ENCODE results near the gene KLHL8. TPM values are rescaled to one million over a fixed set of nuclear protein-coding genes. Genes with fewer than 3 reads are reported as not detected.

The KLHL8 gene
- total RNA-seq: 10 to 100 TPM; 16.4 to 23.0 (median 18.9) TPM

DNA sequence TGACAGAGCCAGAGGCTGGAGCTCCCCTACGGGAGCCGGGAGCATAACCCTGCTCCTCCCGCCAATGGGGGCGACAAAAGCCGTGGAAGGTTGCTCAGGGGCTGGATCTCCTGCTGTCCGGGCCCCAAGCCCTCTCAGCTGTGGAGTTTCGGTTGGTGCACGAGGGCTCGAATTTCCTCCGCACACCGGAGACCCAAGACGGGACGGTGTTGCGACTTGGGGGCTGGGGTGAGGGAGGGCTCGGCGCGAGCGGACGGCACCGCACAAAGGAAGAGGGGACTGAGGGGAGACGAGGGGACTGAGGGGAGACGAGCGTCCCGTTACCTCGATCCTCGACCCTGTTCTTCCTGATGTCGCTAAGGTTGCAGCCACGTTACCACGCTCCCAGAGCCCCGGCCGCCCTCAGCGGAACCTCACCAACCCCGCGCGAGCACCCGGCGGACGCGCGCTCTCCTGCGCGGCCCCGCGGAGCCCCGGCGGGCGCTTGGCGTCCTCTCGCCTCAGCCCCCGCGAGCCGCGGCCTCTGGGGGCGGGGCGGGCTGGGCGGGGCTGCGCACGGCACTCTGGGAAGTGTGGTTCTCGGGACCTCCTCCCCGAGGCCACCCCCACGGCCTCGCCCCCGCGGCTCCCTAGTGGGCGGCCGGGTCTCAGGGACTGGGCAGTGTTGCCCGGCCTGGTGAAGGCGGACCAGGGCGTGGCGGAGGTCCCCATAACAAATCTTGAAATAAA, at the start of gene KLHL8:
Gene KLHL8 (minus strand): TSS at position 525 of the 729 bp plus-strand sequence. CDS start 25,079 bp downstream, outside the sequence.
- DNase-seq: peak; percentile 83
- H3K4me3 Mint-ChIP-seq: peak within 1 kb of the TSS; percentile 89
- no peaks in the 10 kb centered on the region for H3K36me3 Mint-ChIP-seq (ENCODE audit: insufficient read depth)
- no peaks in the 10 kb centered on the region for H3K9me3 Mint-ChIP-seq
- H3K4me1 Mint-ChIP-seq (ENCODE audit: low read depth): peaks cover 15% of the 10 kb centered on the region
- H3K27me3 Mint-ChIP-seq (ENCODE audit: low read depth): no peaks in the 10 kb centered on the region
- peak; percentile 90 to 91 for ATAC-seq

DNA sequence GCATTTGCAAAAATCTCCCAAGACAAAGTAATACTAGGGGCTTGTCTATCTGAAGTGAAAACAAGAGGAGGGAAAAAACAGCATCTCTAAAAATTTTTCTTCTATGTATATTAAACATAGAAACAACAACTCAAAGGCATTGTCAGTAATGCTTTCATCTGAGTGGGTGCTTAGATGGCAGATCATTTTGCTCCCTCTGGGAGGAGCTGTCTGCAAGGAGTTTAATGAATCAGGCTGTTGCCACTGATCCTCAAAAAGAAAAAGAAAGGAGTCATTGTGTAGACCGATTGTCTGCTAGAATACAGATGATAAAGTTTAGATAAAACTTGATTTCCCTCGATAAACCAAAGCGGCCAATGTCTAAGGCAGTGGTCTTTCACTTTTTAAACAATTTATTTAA, 49.7 kb upstream of the KLHL8 start:
- H3K36me3 Mint-ChIP-seq (ENCODE audit: insufficient read depth): no peaks in the 10 kb centered on the region
- peaks cover 14% of the 10 kb centered on the region for H3K27me3 Mint-ChIP-seq (ENCODE audit: low read depth)
- DNase-seq (no peak), ATAC-seq (no peak)
- H3K4me3 Mint-ChIP-seq: no peak overlapping the region
- no peaks in the 10 kb centered on the region for H3K9me3 Mint-ChIP-seq
- H3K4me1 Mint-ChIP-seq (ENCODE audit: low read depth): no peaks in the 10 kb centered on the region

DNA sequence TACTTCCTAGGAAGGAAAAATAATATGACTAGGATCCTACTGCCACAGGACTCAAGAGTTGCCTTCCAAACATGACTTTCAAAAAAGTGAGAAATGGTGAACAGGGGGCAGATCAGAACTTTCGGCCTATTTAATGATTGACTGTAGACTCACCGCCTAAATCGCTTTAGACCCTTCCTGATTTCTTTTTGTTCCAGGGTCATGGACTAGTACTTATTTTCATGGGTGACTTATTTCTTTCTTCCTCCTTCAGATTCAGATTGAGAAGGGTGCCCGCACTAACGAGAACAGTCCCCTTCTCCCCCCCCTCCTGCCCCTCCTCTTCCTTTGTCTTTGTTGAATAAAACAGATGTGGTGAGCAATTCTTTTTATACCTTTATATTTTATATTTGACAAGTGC, 48.0 kb upstream of the KLHL8 start:
- Mint-ChIP-seq H3K4me3 (no peak overlapping the region), H3K9me3 (no peaks in the 10 kb centered on the region)
- no peak for DNase-seq

DNA sequence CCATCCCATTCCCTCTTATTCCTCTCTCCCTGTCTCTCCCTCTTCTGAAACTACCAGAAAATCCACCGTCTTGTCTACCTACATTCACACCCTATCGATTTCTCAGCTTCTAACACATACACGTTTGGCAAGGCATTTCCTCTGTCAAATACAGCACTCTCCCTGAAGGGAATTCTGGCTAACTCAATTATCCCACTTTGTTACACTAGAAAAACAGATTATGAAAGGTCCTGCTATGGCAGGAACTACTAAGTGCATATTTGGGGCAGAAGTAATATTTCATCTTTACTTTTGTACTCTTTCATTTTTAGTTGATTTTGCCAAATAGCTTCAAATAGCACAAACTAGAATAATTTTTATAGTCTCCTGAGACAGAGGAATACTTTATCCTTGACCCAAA, 46.6 kb upstream of the KLHL8 start:
- no peaks in the 10 kb centered on the region for H3K4me1 Mint-ChIP-seq (ENCODE audit: low read depth)
- H3K4me3 Mint-ChIP-seq: no peak overlapping the region
- H3K36me3 Mint-ChIP-seq (ENCODE audit: insufficient read depth): no peaks in the 10 kb centered on the region
- peaks cover 3% of the 10 kb centered on the region for H3K9me3 Mint-ChIP-seq
- peaks cover 6% of the 10 kb centered on the region for H3K27me3 Mint-ChIP-seq (ENCODE audit: low read depth)
- no peak for ATAC-seq
- DNase-seq: no peak

More for the DNA sequence above, 48.0 kb upstream of the KLHL8 start:
- Mint-ChIP-seq H3K4me1 (ENCODE audit: low read depth) (no peaks in the 10 kb centered on the region), H3K27me3 (ENCODE audit: low read depth) (peaks cover 12% of the 10 kb centered on the region), H3K36me3 (ENCODE audit: insufficient read depth) (no peaks in the 10 kb centered on the region)
- no peak for ATAC-seq

DNA sequence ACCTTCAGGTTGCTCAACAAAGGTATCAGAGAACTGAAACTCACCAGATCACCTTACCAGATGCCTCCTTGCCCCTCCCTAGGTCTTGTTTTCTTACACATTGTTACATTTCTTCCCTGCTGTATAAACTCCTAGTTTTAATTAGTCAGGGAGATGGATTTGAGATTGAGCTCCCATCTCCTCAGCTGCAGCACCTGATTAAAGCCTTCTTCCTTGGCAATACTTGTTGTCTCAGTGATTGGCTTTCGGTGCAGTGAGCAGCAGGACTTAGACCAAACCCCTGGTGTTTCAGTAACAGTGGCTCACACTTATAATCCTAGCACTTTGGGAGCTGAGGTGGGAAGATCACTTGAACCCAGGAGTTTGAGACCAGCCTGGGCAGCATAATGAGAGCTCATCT, 42.5 kb upstream of the KLHL8 start:
- H3K9me3 Mint-ChIP-seq: peaks cover 3% of the 10 kb centered on the region
- H3K36me3 Mint-ChIP-seq (ENCODE audit: insufficient read depth): no peaks in the 10 kb centered on the region
- DNase-seq (no peak), ATAC-seq (no peak)
- no peak overlapping the region for H3K4me3 Mint-ChIP-seq
- H3K27me3 Mint-ChIP-seq (ENCODE audit: low read depth): peaks cover 4% of the 10 kb centered on the region
- no peaks in the 10 kb centered on the region for H3K4me1 Mint-ChIP-seq (ENCODE audit: low read depth)

DNA sequence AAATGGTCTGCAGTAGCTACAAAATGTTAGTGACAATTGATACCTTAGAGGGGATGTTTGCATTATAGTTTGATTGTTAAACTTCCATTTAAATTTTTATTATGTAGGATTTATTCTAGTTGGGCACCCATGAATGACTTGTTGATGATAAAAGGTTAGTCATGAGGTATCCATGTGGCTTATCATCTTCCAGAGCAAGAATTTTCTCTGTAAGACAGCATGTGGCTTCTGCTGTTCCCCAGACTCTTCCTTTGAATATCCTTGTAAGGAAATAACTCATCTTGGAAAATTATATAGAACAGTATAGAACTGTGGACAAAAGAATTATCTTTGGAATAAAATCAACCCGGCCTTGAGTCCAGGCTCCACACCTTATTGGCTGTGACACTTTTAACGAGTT, 40.1 kb upstream of the KLHL8 start:
- no peak for ATAC-seq
- no peaks in the 10 kb centered on the region for H3K4me1 Mint-ChIP-seq (ENCODE audit: low read depth)
- H3K9me3 Mint-ChIP-seq: peaks cover 8% of the 10 kb centered on the region
- H3K4me3 Mint-ChIP-seq: no peak overlapping the region
- no peaks in the 10 kb centered on the region for H3K27me3 Mint-ChIP-seq (ENCODE audit: low read depth)
- H3K36me3 Mint-ChIP-seq (ENCODE audit: insufficient read depth): no peaks in the 10 kb centered on the region
- DNase-seq: no peak

DNA sequence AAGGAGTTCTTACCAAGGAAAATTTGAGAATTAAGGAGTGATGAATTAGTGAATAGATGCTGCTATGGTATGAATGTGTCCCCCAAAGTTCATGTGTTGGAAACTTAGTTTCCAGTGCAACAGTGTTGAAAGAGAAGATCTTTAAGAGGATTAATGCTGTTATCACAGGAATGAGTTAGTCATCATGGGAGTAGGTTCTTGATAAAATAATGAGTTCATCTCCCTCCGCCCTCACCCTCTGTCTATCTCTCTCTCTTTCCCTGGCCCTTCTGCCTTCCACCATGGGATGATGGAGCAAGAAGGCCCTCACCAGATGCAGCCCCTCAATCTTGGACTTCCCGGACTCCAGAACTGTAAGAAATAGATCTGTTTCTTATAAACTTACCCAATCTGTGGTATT, 38.3 kb upstream of the KLHL8 start:
- Mint-ChIP-seq H3K36me3 (ENCODE audit: insufficient read depth) (no peaks in the 10 kb centered on the region), H3K4me3 (no peak overlapping the region), H3K27me3 (ENCODE audit: low read depth) (no peaks in the 10 kb centered on the region), H3K4me1 (ENCODE audit: low read depth) (no peaks in the 10 kb centered on the region), H3K9me3 (peaks cover 10% of the 10 kb centered on the region)
- ATAC-seq (no peak), DNase-seq (no peak)

DNA sequence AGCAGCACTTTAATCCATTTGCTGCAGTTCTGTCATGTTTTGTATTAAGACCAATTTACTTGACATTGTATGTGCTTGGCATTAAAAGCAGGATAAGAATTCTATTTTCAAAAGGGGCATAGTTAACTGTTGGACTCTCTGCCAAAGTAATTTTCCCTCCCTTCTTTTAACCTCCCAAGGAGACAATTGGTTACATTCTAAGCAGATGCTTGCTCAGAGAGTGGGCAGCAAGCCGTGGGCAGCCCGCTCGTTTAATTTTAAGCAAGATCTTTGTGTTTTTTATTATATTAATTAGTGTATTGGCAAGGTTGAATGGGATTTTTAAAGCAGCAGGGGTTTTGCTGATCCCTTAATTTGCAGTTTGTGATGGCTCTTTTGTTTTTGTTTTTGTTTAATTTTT, 37.1 kb upstream of the KLHL8 start:
- H3K27me3 Mint-ChIP-seq (ENCODE audit: low read depth): no peaks in the 10 kb centered on the region

DNA sequence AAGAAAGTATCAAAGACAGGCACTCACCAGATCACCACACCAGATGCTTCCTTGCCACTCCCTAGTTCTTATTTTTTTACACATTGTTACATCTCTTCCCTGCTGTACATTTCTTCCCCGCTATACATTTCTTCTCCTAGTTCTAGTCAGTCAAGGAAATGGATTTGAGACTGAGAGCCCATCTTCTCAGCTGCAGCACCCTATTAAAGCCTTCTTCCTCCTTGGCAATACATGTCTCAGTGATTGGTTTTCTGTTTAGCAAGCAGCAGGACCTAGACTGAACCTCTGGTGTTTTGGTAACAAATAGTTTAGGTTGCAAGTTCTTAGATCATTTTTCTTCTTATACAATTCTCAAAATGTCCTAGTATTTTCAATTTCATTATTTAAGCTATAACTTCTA, 35.3 kb upstream of the KLHL8 start:
- no peak overlapping the region for H3K4me3 Mint-ChIP-seq
- DNase-seq (no peak), ATAC-seq (no peak)
- no peaks in the 10 kb centered on the region for H3K27me3 Mint-ChIP-seq (ENCODE audit: low read depth)
- peaks cover 7% of the 10 kb centered on the region for H3K9me3 Mint-ChIP-seq
- no peaks in the 10 kb centered on the region for H3K36me3 Mint-ChIP-seq (ENCODE audit: insufficient read depth)
- H3K4me1 Mint-ChIP-seq (ENCODE audit: low read depth): no peaks in the 10 kb centered on the region

More for the DNA sequence above, 37.1 kb upstream of the KLHL8 start:
- DNase-seq: no peak
- ATAC-seq: no peak
- Mint-ChIP-seq H3K4me3 (no peak overlapping the region), H3K4me1 (ENCODE audit: low read depth) (no peaks in the 10 kb centered on the region), H3K9me3 (peaks cover 7% of the 10 kb centered on the region), H3K36me3 (ENCODE audit: insufficient read depth) (no peaks in the 10 kb centered on the region)

DNA sequence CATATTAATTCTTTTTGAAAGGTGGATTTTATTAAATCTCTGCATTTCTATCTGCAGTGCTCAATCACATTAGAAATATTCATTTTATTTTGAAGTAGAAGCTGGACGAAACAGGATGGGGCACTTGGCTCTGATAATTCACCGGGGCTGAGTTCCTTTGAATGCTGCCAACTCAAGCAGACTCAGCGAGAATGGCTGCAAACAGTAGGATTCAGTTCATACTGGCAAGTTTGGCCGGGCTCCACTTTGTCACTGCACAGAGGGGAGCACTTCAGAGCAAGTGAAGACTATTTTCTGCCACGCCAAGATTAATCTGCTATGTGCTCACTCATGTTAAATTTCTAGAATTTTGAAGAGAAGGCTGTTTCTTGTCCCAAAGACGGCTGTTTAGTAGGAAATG, 30.7 kb upstream of the KLHL8 start:
- DNase-seq (no peak), ATAC-seq (no peak)
- Mint-ChIP-seq H3K36me3 (ENCODE audit: insufficient read depth) (no peaks in the 10 kb centered on the region), H3K4me1 (ENCODE audit: low read depth) (no peaks in the 10 kb centered on the region), H3K9me3 (peaks cover 10% of the 10 kb centered on the region), H3K4me3 (no peak overlapping the region), H3K27me3 (ENCODE audit: low read depth) (no peaks in the 10 kb centered on the region)

DNA sequence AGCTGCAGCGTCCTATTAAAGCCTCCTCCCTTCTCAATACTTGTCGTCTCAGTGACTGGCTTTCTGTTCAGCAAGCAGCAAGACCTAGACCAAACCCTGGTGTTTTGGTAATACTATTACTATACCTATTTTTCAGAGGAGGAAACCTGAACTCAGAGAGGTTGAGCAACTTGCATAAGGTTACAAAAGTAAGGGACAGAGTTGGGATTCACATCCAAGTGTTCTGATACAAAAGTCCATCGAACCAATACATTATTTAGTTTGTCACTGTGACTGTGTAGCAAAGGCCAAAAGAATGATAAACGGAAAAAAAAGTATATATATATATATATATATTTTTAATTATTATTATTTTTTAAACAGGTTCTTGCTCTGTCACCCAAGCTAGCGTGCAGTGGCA, 29.9 kb upstream of the KLHL8 start:
- no peaks in the 10 kb centered on the region for H3K36me3 Mint-ChIP-seq (ENCODE audit: insufficient read depth)
- H3K9me3 Mint-ChIP-seq: peaks cover 4% of the 10 kb centered on the region
- DNase-seq (no peak), ATAC-seq (no peak)
- no peaks in the 10 kb centered on the region for H3K4me1 Mint-ChIP-seq (ENCODE audit: low read depth)
- H3K4me3 Mint-ChIP-seq: no peak overlapping the region
- H3K27me3 Mint-ChIP-seq (ENCODE audit: low read depth): no peaks in the 10 kb centered on the region

DNA sequence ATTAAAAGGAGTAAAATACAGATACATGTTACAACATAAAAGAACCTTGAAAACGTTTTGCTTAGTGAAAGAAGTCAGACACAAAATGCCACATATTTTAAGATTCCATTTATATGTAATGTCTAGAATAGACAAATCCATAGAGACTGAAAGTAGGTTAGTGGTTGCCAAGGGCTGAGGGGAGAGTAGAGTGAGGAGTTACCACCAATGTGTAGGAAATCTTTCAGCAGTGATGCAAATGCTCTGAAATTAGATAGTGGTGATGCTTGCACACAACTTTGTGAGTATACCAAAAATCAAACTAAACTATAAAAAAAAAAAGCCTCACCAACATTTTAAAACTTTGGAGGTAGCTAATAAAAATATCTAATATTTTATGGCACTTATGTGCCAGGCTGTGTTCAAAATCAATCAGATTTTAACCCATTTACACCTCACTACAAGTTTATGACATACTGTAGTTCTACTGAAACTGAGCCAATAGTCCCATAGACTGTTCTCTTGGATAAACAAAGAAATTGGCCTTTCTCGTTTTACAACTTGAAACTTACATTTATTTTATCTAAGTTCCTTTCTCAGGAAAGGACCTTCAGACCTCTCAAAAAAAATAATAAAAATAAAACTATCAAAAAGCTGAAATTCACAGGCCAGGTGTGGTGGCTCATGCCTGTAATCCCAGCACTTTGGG, 29.1 kb upstream of the KLHL8 start:
- Mint-ChIP-seq H3K4me1 (ENCODE audit: low read depth) (no peaks in the 10 kb centered on the region), H3K27me3 (ENCODE audit: low read depth) (no peaks in the 10 kb centered on the region), H3K4me3 (no peak overlapping the region), H3K36me3 (ENCODE audit: insufficient read depth) (no peaks in the 10 kb centered on the region), H3K9me3 (peaks cover 5% of the 10 kb centered on the region)
- ATAC-seq (no peak), DNase-seq (no peak)

DNA sequence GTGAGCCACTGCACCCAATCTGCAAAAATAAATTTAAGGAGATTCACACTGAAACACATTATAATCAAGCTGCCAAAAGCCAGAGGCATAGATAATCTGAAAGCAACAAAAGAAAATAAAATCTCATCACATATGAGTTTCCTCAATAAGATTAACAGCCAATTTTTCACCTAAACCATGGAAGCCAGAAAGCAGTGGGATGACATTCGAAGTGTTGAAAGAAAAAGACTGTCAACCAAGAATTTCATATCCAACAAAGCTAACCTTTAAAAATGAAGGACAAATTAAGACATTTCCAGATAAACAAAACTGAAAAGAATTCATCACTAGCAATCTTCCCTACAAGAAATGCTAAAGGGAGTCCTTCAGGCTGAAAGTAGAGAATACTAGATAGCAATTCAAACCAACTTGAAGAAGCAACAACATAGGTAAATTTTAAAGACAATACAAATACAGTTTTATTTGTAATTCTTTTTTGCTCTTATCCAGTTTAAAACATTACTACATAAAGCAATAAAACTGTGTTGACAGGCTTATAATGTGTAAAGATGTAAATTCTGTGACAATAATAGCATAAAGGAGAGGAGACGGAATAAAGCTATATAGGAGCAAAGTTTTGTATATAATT, 23.1 kb upstream of the KLHL8 start:
- Mint-ChIP-seq H3K4me3 (no peak overlapping the region), H3K36me3 (ENCODE audit: insufficient read depth) (no peaks in the 10 kb centered on the region), H3K9me3 (peaks cover 24% of the 10 kb centered on the region), H3K4me1 (ENCODE audit: low read depth) (no peaks in the 10 kb centered on the region), H3K27me3 (ENCODE audit: low read depth) (peaks cover 6% of the 10 kb centered on the region)
- ATAC-seq (no peak), DNase-seq (no peak)

DNA sequence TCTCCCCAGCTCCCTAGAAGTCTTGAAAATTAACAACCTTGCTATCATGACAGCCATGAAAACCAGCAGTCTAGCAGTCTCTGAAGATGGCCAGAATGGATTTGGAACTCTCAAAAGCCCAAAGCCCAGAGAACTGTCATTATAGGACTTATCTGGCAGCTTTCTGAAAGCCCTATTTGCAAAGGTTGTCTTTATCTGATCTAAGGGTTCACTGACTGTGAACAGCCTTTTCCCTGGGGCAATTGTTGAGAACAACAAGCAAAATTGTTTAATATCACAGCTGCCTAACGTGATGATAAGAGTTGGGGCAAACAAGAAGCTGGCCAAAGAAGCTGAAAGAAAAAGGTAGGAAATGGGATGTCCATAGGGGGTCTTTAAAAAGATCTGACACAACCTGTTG, 20.9 kb upstream of the KLHL8 start:
- H3K9me3 Mint-ChIP-seq: peaks cover 21% of the 10 kb centered on the region
- DNase-seq (no peak), ATAC-seq (no peak)
- H3K4me3 Mint-ChIP-seq: no peak overlapping the region
- H3K36me3 Mint-ChIP-seq (ENCODE audit: insufficient read depth): no peaks in the 10 kb centered on the region
- H3K4me1 Mint-ChIP-seq (ENCODE audit: low read depth): no peaks in the 10 kb centered on the region
- H3K27me3 Mint-ChIP-seq (ENCODE audit: low read depth): peaks cover 6% of the 10 kb centered on the region

DNA sequence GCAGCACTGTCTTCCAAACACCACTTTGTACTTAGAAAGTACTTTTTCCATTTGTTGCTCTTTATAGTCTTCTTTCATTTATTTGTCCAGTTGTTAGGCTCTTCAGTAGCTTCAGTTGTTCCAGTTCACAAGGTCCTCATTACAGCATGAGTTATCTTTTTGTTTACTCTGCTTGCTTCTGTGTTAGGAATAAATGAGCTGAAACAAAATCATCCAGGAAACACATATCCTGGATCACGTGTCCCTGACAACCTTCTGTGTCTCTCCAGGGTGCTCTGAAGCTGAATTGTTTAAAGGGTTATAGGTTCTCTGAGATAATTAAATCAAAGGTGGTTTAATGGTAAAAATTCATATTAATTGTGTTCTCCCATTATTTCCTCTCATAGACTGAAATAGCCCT, 19.9 kb upstream of the KLHL8 start:
- Mint-ChIP-seq H3K9me3 (peaks cover 21% of the 10 kb centered on the region), H3K36me3 (ENCODE audit: insufficient read depth) (no peaks in the 10 kb centered on the region), H3K4me3 (no peak overlapping the region), H3K27me3 (ENCODE audit: low read depth) (peaks cover 6% of the 10 kb centered on the region), H3K4me1 (ENCODE audit: low read depth) (no peaks in the 10 kb centered on the region)
- ATAC-seq (no peak), DNase-seq (no peak)
